HepG2 (cell line): ENCODE results near the gene MSMP. TPM values are rescaled to one million over a fixed set of nuclear protein-coding genes. Genes with fewer than 3 reads are reported as not detected.

Experiments used
- ADNP ChIP-seq: sonication (generic); formaldehyde crosslinking; IDR thresholded peaks from 2 replicates; pipeline ENCODE4 v1.4.0; 2020; ENCODE audit warnings: missing genetic modification reagents
- AFF4 ChIP-seq: sonication (generic); formaldehyde crosslinking; IDR thresholded peaks from 2 replicates; pipeline ENCODE4 v1.4.0; 2020; ENCODE audit warnings: missing genetic modification reagents
- BATF2 ChIP-seq: sonication (generic); formaldehyde crosslinking; IDR thresholded peaks from 2 replicates; pipeline ENCODE4 v1.8.0; 2022; ENCODE audit warnings: mild to moderate bottlenecking, missing genetic modification reagents, moderate library complexity
- CEBPB ChIP-seq: IDR thresholded peaks from 2 replicates; pipeline ENCODE4 v1.6.1; 2011; ENCODE audit warnings: low read depth, low read length, improper control_type of control experiment, borderline replicate concordance
- CHD4 ChIP-seq: fragments of 200-600 bp; sonication (generic); IDR thresholded peaks from 2 replicates; pipeline ENCODE4 v1.7.0; 2017; ENCODE audit warnings: mild to moderate bottlenecking, low read length, borderline replicate concordance
- GABPA ChIP-seq, 2 experiments: IDR thresholded peaks; 2 replicates each; pipeline ENCODE4 v1.6.1; 2011 to 2016; ENCODE audit warnings: low read depth in 2 of 2, low read length in 1 of 2, missing biosample characterization in 1 of 2, missing genetic modification characterization in 1 of 2
- RELA ChIP-seq: sonication (generic); formaldehyde crosslinking; IDR thresholded peaks from 2 replicates; pipeline ENCODE4 v1.4.0; 2020; ENCODE audit warnings: missing genetic modification reagents
- SNAPC5 ChIP-seq: sonication (generic); formaldehyde crosslinking; IDR thresholded peaks from 2 replicates; pipeline ENCODE4 v1.8.1; 2023; ENCODE audit warnings: mild to moderate bottlenecking, missing genetic modification reagents, borderline replicate concordance
- THAP7 ChIP-seq: sonication (generic); formaldehyde crosslinking; IDR thresholded peaks from 2 replicates; pipeline ENCODE4 v1.8.1; 2023; ENCODE audit warnings: mild to moderate bottlenecking, missing genetic modification reagents
- ZBTB42 ChIP-seq: sonication (generic); formaldehyde crosslinking; IDR thresholded peaks from 2 replicates; pipeline ENCODE4 v1.5.0; 2020; ENCODE audit warnings: mild to moderate bottlenecking, missing genetic modification reagents
- ZBTB43 ChIP-seq: sonication (generic); formaldehyde crosslinking; conservative IDR thresholded peaks from 2 replicates; pipeline ENCODE4 v1.4.0; 2020; ENCODE audit warnings: missing genetic modification reagents
- ZBTB7A ChIP-seq: sonication (generic); formaldehyde crosslinking; IDR thresholded peaks from 2 replicates; pipeline ENCODE4 v1.8.0; 2022; ENCODE audit warnings: mild to moderate bottlenecking, missing genetic modification reagents
- ZFP37 ChIP-seq: sonication (generic); formaldehyde crosslinking; IDR thresholded peaks from 2 replicates; pipeline ENCODE4 v1.4.0; 2020; ENCODE audit warnings: missing genetic modification reagents, borderline replicate concordance
- ZFY ChIP-seq: sonication (generic); formaldehyde crosslinking; IDR thresholded peaks from 2 replicates; pipeline ENCODE4 v1.4.0; 2020; ENCODE audit warnings: missing genetic modification reagents
- ZNF10 ChIP-seq: sonication (generic); formaldehyde crosslinking; IDR thresholded peaks from 2 replicates; pipeline ENCODE4 v1.4.0; 2020; ENCODE audit warnings: mild to moderate bottlenecking, low read depth, missing genetic modification reagents, borderline replicate concordance
- ZNF143 ChIP-seq: sonication (generic); formaldehyde crosslinking; IDR thresholded peaks from 2 replicates; pipeline ENCODE4 v1.4.0; 2020; ENCODE audit warnings: missing genetic modification reagents
- ZNF20 ChIP-seq: sonication (generic); formaldehyde crosslinking; IDR thresholded peaks from 2 replicates; pipeline ENCODE4 v1.4.0; 2020; ENCODE audit warnings: mild to moderate bottlenecking, moderate library complexity, missing genetic modification reagents
- ZNF317 ChIP-seq: sonication (generic); formaldehyde crosslinking; IDR thresholded peaks from 2 replicates; pipeline ENCODE4 v1.5.0; 2020; ENCODE audit warnings: mild to moderate bottlenecking, missing genetic modification reagents
- ZNF746 ChIP-seq: sonication (generic); formaldehyde crosslinking; IDR thresholded peaks from 2 replicates; pipeline ENCODE4 v1.8.0; 2022; ENCODE audit warnings: mild to moderate bottlenecking, missing genetic modification reagents
- ZNF788 ChIP-seq: sonication (generic); formaldehyde crosslinking; IDR thresholded peaks from 2 replicates; pipeline ENCODE4 v1.5.0; 2020; ENCODE audit warnings: mild to moderate bottlenecking, missing genetic modification reagents, borderline replicate concordance
- ZNF790 ChIP-seq: sonication (generic); formaldehyde crosslinking; IDR thresholded peaks from 2 replicates; pipeline ENCODE4 v1.8.0; 2022; ENCODE audit warnings: missing genetic modification reagents, mild to moderate bottlenecking, borderline replicate concordance
- polyA plus RNA-seq, 8 experiments: library from polyadenylated mRNA; depleted of rRNA in 3 of 8; stranded (reverse) in 7 of 8; unstranded in 1 of 8; fragments of >200 nt; fragmentation: Illumina TruSeq in 4 of 8; extraction: Trizol in 4 of 8; gene quantifications; 2 replicates each; pipeline versions ENCODE4 v1.2.1 to v1.2.3, GENCODE V29; 2011 to 2016; ENCODE audit warnings: low read depth in 4 of 8, missing spikeins in 1 of 8, mixed read lengths in 1 of 8; ENCODE audit not compliant: insufficient read depth in 1 of 8
- total RNA-seq, 5 experiments: library from RNA; depleted of rRNA; stranded (reverse); fragments of >200 nt; fragmentation: Illumina TruSeq; extraction: Trizol; gene quantifications; 2 replicates each; pipeline ENCODE4 v1.2.3, GENCODE V29; 2016; ENCODE audit warnings: low read depth in 1 of 5

The MSMP gene
- total and polyA plus RNA-seq, 2 of the 13 experiments (the other 11 are each of a cell fraction or from before 2014, with no cell fraction given): 0.24 to 0.46 TPM

- TF ChIP-seq ZNF746 (CRISPR knock-in tag): no peak
- peak; percentile 10; the same call in 1 of the 2 replicates for TF ChIP-seq ZBTB7A (CRISPR knock-in tag)
- peak; percentile 41; the same call in 1 of the 2 replicates for TF ChIP-seq ZNF317 (CRISPR knock-in tag)
- TF ChIP-seq ZNF790: no peak
- no peak for TF ChIP-seq ZFP37 (CRISPR knock-in tag)
- TF ChIP-seq ZNF20: 0 out of 2 replicates have a peak, but pooled peaks have one; percentile 29
- no peak for TF ChIP-seq ADNP (CRISPR knock-in tag)
- TF ChIP-seq ZBTB42: no peak
- TF ChIP-seq CHD4: no peak
- no peak for TF ChIP-seq BATF2
- TF ChIP-seq ZNF10 (CRISPR knock-in tag): no peak
- no peak for TF ChIP-seq CEBPB
- TF ChIP-seq SNAPC5: no peak
- TF ChIP-seq ZFY (CRISPR knock-in tag): peak; percentile 44
- TF ChIP-seq ZNF788 (CRISPR knock-in tag): peak; percentile 3; the same call in 1 of the 2 replicates
- TF ChIP-seq ZNF143: no peak
- no peak for TF ChIP-seq GABPA (IDR thresholded peaks at IDR 0.05; ENCODE audit: low read depth, low read length)
- peak; percentile 50; the same call in 1 of the 2 replicates for TF ChIP-seq GABPA (CRISPR knock-in tag; IDR thresholded peaks at IDR 0.05; ENCODE audit: low read depth)
- TF ChIP-seq AFF4 (CRISPR knock-in tag): no peak
- no peak for TF ChIP-seq RELA (CRISPR knock-in tag)
- TF ChIP-seq ZBTB43 (CRISPR knock-in tag): no peak
- no peak for TF ChIP-seq THAP7 (CRISPR knock-in tag)
These were observed 3.3 kb upstream of the MSMP start (continued) for GRCh38 chr9:35757226-35757891.
